RWPE2 (cell line): ENCODE measurements around the gene POTEJ.
"Not testable (repeated sequence)": the region's sequence is repeated elsewhere in the genome, so short reads cannot be mapped to it uniquely, and the experiment has no call there.

Experiments used
- ATAC-seq: fragments of 200-7000 bp; cut with Tn5 transposase; 3 replicates; pipeline ENCODE4 v1.9.1; 2021; ENCODE audit warnings: low read depth
- DNase-seq: peaks from one replicate; pipeline ENCODE4 v3.0.0-alpha.2; 2020; ENCODE audit warnings: low spot score
- H3K27ac ChIP-seq: fragments of 450-650 bp; 2 replicates; pipeline ENCODE4 v1.5.1; 2017; ENCODE audit warnings: mild to moderate bottlenecking; ENCODE audit not compliant: poor library complexity, severe bottlenecking
- H3K27me3 ChIP-seq: fragments of 250-450 bp; sonication (Bioruptor Pico); 2 replicates; pipeline ENCODE4 v1.5.1; 2021; ENCODE audit warnings: mild to moderate bottlenecking, moderate library complexity; ENCODE audit not compliant: insufficient read depth, poor library complexity, severe bottlenecking
- H3K36me3 ChIP-seq: fragments of 250-450 bp; sonication (Bioruptor Pico); 2 replicates; pipeline ENCODE4 v1.5.1; 2020; ENCODE audit warnings: low read depth, mild to moderate bottlenecking, moderate library complexity
- H3K4me1 ChIP-seq: fragments of 250-450 bp; sonication (Bioruptor Pico); 2 replicates; pipeline ENCODE4 v1.5.1; 2021; ENCODE audit warnings: mild to moderate bottlenecking, moderate library complexity; ENCODE audit not compliant: insufficient read depth, poor library complexity, severe bottlenecking
- H3K4me3 ChIP-seq: fragments of 250-450 bp; sonication (Bioruptor Pico); 2 replicates; pipeline ENCODE4 v1.5.1; 2021; ENCODE audit warnings: mild to moderate bottlenecking, moderate library complexity; ENCODE audit not compliant: severe bottlenecking
- H3K9me3 ChIP-seq: fragments of 250-450 bp; sonication (Bioruptor Pico); 2 replicates; pipeline ENCODE4 v1.5.1; 2021; ENCODE audit warnings: mild to moderate bottlenecking, moderate library complexity; ENCODE audit not compliant: severe bottlenecking

Gene POTEJ

DNA sequence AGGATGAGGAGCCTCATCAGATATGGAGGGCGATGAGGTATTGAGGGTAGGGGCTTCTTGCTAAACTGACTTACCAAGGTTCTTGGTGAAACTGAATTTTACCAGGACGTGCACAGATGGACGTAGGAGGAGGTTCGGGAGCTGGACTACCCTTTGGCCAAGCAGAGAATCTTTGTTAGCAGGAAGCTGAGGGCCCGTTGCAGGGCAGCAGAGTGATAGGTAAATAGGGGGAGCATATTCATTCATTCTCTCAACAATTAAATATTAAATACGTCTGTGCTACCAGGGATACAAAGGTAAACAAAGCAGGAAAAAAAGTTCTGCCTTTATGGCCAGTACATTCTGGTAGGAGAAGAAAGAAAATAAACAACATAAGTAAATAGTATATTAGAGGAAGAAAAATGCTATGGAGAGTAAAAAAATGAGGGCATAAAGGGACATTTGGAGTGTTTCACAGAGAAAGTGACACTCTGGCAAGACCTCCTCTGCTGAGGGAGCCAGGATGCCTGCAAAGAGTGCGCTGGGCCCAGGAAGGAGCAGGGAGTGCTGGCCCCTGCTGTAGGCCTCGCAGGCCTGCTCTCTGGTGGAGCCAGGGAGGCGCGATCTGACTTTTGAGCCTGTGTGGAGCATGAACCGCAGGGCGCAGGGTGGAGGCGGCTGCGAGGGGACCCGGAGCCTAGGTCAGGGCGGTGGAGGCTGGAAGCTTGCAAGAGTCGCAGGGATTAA, 2.8 kb upstream of the POTEJ start:
- not testable (repeated sequence) for H3K27me3 ChIP-seq, DNase-seq, H3K4me1 ChIP-seq, H3K36me3 ChIP-seq, H3K4me3 ChIP-seq, H3K27ac ChIP-seq, ATAC-seq, H3K9me3 ChIP-seq

DNA sequence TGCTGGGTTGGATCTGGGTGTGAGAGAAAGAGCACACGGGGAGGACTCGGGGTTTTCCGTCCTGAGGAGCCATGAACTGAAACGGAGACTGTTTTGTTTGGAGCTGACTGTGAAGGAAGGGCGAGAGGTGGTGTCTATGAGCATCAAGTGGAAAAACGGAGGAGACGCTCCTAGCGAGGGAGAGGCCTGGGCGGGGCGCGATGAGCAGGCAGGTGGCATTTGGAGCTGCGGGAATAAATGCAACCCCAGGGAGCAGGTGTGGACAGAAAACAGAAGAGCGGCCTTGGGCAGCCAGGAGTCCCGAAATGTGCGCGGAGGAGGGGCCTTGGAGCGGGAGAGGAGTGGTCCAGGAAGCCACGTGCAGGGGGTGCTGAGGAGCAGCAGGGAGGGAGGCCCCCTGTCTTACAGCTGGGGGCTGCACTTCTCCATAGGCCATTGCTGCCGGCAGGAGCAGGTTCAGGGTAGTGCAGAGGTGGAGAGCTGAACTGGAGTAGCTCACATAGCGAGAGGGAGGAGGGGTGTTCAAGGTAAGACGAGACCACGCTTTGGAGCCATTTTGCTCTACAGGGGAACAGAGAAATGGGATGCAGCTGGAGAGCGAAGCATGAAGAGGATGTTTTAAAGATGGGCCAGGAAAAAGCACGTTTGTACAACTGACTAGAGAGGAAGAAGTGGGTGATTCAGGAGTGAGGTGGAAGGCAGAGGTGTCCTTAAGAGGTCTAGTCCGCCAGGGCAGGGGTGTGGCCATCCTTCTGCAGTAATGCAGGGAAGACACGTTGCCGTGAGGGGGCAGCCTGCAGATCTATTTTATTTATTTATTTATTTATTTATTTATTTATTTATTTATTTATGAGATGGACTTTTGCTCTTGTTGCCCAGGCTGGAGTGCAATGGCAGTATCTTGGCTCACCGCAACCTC, 2.0 kb upstream of the POTEJ start:
- H3K27me3 ChIP-seq, DNase-seq, H3K36me3 ChIP-seq, H3K27ac ChIP-seq, H3K4me1 ChIP-seq, H3K9me3 ChIP-seq, H3K4me3 ChIP-seq: not testable (repeated sequence)
- peak; percentile 35; the same call in 1 of the 3 replicates for ATAC-seq

DNA sequence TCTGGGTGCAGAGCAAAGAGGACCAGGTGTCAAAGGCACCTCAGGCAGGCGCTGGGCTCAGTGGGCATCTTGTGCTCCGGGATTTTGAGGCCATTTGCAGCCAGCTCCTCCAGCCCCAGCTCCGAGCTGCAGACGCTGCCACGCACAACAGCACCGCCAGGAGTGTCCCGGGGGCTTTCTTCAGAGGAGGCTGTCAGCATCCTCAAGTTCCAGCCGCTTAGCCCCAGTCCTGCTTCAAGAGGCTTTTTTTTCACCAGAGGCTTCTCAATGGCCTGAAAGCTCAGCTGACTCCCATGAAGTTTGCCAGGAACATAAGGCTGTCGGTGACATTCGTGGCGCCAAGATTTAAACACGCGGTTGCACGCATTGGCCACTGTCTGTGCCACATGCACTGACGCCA, 754 bp upstream of the POTEJ start:
- ATAC-seq, H3K36me3 ChIP-seq, DNase-seq, H3K4me1 ChIP-seq, H3K4me3 ChIP-seq, H3K27ac ChIP-seq, H3K9me3 ChIP-seq, H3K27me3 ChIP-seq: not testable (repeated sequence)

DNA sequence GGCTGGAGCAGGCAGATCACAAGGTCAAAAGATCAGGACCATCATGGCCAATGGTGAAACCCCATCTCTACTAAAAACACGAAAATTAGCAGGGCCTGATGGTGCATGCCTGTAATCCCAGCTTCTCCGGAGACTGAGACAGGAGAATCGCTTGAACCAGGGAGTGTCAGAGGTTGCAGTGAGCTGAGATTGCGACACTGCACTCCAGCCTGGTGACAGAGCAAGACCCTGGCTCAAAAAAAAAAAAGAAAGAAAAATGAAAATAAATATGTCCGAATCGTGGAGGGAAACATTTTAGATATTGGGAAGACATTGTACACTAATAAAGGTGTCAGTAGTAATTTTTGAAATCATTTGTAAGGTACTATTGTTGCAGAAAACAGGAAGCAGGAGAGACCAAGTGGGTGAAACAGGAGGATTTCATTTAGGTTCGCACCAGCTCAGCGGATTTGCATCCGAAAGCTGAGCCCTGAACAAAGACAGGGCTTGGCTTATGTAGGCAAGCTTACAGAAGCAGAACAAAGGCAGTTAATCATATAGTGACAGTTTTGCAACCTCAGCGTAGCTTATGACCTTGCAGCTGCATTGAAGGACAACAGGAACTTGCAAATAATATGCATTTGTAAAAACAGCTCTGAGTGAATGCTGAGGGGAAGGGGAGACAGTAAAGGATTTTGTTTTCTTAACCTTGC, 17.7 kb downstream of the POTEJ start:
- H3K9me3 ChIP-seq, H3K36me3 ChIP-seq, H3K27me3 ChIP-seq, H3K4me3 ChIP-seq, H3K27ac ChIP-seq, ATAC-seq, DNase-seq, H3K4me1 ChIP-seq: not testable (repeated sequence)

DNA sequence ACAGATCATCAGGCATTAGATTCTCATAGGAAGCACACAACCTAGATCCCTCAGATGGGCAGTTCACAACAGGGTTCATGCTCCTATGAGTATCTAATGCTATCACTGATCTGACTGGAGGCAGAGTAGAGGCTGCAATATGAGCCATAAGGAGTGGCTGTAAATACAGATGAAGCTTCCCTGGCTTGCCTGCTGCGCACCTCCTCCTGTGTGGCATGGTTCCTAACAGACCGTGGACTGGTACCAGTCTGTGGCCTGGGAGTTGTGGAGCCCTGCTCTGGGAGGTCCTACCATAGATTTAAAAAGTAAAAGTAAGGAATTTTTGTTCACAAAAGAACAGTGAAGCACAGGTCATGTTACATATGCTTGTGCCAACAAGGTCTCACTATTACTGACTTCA, 27.7 kb downstream of the POTEJ start:
- not testable (repeated sequence) for H3K9me3 ChIP-seq, ATAC-seq, H3K36me3 ChIP-seq, H3K4me1 ChIP-seq, DNase-seq, H3K4me3 ChIP-seq, H3K27ac ChIP-seq, H3K27me3 ChIP-seq

DNA sequence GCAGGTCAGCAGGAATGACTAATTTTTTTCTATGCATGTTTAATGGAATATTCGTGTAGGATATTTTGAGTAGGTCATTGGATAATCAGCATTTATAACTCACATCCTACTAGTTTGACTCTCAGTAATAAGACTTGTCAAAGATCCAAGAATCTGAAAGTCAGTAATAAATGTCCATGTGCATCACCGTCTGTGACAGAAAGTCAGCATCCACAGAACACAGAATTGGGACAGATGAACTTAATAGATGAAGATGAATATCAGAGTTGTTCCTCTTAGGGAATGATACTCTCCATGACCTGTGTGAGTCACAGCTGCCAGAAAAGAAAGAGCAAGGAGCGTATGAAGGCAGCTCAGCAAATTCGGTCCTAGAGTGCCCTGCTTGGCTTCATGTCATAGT, 30.4 kb downstream of the POTEJ start:
- not testable (repeated sequence) for H3K27me3 ChIP-seq, DNase-seq, H3K36me3 ChIP-seq, ATAC-seq, H3K9me3 ChIP-seq, H3K4me1 ChIP-seq, H3K4me3 ChIP-seq, H3K27ac ChIP-seq

DNA sequence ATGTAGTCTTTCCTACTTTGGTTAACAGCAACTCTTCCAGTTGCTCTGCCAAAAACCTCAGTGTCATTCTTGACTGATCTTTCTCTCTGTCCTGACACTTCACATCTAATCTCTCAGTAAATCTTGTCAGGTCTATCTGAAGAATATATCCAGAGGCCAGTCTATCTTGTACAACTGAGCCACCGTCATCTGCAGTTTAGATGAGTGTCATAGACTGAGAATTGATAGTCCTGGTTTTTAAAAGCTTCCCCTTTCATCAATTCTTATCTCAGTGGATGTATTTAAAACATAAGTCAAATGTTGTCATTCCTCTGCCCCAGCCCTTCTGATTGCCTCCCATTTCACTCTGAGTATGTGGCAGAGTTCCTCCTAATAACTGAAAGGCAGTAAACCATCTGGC, 38.0 kb downstream of the POTEJ start:
- H3K27me3 ChIP-seq, H3K27ac ChIP-seq, H3K9me3 ChIP-seq, ATAC-seq, DNase-seq, H3K4me1 ChIP-seq, H3K4me3 ChIP-seq, H3K36me3 ChIP-seq: not testable (repeated sequence)

DNA sequence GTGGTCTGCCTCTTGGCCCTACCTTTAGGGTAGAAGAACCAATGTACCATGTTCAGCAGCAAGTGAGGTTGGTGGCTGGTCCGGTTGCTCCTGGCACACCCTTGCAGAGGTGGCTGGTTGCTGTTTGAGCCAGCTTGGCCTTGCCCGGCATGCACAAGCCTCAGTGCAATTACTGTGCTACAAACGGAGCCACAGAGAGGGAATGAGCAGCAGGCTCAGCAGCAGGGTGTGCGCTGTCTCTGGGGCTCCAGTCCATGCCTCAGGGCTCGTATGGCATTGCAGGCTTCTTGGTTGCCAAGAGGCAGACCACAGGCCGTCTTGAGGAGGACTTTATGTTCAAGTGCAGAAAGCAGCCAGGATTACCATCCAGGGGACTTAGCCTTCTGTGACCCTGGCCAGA, 53.3 kb downstream of the POTEJ start:
- H3K36me3 ChIP-seq, H3K27me3 ChIP-seq, DNase-seq, H3K27ac ChIP-seq, H3K4me3 ChIP-seq, H3K4me1 ChIP-seq, ATAC-seq, H3K9me3 ChIP-seq: not testable (repeated sequence)

DNA sequence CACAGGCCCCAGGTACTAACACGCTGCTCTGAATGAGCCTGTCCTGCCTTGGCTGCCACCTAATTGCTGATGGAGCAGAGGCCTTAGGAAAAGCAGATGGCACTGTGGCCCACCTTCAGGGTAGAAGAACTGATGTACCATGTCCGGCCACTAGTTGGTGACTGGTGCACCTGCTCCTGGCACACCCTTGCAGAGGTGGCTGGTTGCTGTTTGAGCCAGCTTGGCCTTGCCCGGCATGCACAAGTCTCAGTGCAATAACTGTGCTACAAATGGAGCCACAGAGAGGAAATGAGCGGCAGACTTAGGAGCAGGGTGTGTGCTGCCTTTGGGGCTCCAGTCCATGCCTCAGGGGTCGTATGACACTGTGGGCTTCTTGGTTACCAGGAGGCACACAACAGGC, 54.4 kb downstream of the POTEJ start:
- ATAC-seq, H3K4me3 ChIP-seq, H3K4me1 ChIP-seq, H3K27me3 ChIP-seq, H3K27ac ChIP-seq, H3K9me3 ChIP-seq, DNase-seq, H3K36me3 ChIP-seq: not testable (repeated sequence)

DNA sequence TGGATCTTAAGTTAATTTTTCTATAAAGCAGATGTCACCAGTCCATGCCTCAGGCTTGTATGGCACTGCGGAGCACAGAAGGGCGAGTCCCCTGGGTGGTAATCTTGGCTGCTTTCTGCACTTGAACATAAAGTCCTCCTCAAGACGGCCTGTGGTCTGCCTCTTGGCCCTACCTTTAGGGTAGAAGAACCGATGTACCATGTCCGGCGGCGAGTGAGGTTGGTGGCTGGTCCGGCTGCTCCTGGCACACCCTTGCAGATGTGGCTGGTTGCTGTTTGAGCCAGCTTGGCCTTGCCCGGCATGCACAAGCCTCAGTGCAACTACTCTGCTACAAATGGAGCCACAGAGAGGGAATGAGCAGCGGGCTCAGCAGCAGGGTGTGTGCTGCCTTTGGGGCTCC, 56.3 kb downstream of the POTEJ start:
- H3K9me3 ChIP-seq, ATAC-seq, H3K4me1 ChIP-seq, DNase-seq, H3K27me3 ChIP-seq, H3K36me3 ChIP-seq, H3K27ac ChIP-seq, H3K4me3 ChIP-seq: not testable (repeated sequence)
